Chondrocyte (in vitro differentiated cells): ENCODE measurements around the gene CPZ. TPM values are rescaled to one million over a fixed set of nuclear protein-coding genes. Genes with fewer than 3 reads are reported as not detected.

Experiments used
- DNase-seq: peaks from one replicate; pipeline ENCODE4 v3.0.0; 2021; ENCODE audit warnings: mixed read lengths, low spot score
- H3K27ac Mint-ChIP-seq: one replicate; pipeline ENCODE4 v1.8.0; 2021; ENCODE audit warnings: mild to moderate bottlenecking, moderate library complexity, mixed read lengths; ENCODE audit not compliant: unreplicated experiment
- H3K27me3 Mint-ChIP-seq: 2 replicates; pipeline ENCODE4 v1.8.0; 2021; ENCODE audit warnings: low read depth, mixed read lengths
- H3K36me3 Mint-ChIP-seq: 2 replicates; pipeline ENCODE4 v1.8.0; 2021; ENCODE audit warnings: low read depth, mixed read lengths
- H3K4me1 Mint-ChIP-seq: 2 replicates; pipeline ENCODE4 v1.8.0; 2021; ENCODE audit warnings: low read depth, mild to moderate bottlenecking, mixed read lengths
- H3K4me3 Mint-ChIP-seq: one replicate; pipeline ENCODE4 v1.8.0; 2021; ENCODE audit warnings: mild to moderate bottlenecking, moderate library complexity, mixed read lengths; ENCODE audit not compliant: unreplicated experiment
- H3K9me3 Mint-ChIP-seq: 2 replicates; pipeline ENCODE4 v1.8.0; 2021; ENCODE audit warnings: low read depth, mixed read lengths
- total RNA-seq: library from RNA; stranded (reverse); gene quantifications from 3 replicates; pipeline ENCODE4 v1.2.1, GENCODE V29; 2021
- TF ChIP-seq, protein P1 (sequence below): fragments of 200-600 bp; sonication (generic); IDR thresholded peaks from 2 replicates; pipeline ENCODE4 v1.5.0; 2021; ENCODE audit warnings: antibody characterized with exemption, mild to moderate bottlenecking, moderate library complexity

Gene CPZ
- total RNA-seq, 1 donor from 2014 or later: 9.5 TPM

GRCh38 chr4:8607603-8608481 lies 15.3 kb downstream of the CPZ start:
- DNase-seq: peak; percentile 65
- Mint-ChIP-seq H3K4me1 (no peaks in the 10 kb centered on the region), H3K9me3 (no peaks in the 10 kb centered on the region), H3K27me3 (peaks cover 14% of the 10 kb centered on the region), H3K36me3 (peaks cover 3% of the 10 kb centered on the region), H3K4me3 (no peak overlapping the region), H3K27ac (no peak overlapping the region)
- TF ChIP-seq, protein P1, sequence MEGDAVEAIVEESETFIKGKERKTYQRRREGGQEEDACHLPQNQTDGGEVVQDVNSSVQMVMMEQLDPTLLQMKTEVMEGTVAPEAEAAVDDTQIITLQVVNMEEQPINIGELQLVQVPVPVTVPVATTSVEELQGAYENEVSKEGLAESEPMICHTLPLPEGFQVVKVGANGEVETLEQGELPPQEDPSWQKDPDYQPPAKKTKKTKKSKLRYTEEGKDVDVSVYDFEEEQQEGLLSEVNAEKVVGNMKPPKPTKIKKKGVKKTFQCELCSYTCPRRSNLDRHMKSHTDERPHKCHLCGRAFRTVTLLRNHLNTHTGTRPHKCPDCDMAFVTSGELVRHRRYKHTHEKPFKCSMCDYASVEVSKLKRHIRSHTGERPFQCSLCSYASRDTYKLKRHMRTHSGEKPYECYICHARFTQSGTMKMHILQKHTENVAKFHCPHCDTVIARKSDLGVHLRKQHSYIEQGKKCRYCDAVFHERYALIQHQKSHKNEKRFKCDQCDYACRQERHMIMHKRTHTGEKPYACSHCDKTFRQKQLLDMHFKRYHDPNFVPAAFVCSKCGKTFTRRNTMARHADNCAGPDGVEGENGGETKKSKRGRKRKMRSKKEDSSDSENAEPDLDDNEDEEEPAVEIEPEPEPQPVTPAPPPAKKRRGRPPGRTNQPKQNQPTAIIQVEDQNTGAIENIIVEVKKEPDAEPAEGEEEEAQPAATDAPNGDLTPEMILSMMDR: peak; percentile 99

DNA sequence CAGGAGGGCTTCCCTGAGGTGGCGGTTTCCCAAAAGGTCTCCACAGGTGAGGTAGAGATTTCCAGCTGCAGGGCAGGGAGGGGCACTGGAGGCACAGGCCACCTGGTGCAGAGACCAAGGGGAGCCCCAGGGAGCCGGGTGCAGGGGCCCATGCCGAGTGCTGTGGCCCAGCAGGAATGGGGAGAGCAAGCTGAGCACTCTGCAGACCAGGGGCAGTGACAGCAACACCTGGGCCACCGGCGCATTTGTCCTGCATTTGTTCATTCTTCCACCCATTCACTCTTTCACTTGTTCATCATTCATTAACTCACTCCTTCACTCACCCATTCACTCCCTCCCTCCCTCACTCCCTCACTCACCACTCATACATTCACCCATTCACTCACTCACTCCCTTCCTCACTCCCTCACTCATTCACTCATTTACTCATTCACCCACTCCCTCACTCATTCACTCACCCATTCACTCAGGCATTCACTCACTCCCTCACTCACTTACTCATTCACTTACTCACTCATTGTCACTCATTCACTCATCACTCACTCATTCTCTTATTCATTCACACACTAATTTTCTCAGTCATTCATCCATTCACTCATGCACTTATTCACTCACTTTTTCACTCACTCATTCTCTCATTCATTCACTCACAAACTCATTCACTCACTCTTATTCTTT lies 16.3 kb downstream of the CPZ start:
- TF ChIP-seq, protein P1: no peak
- DNase-seq: peak; percentile 66
- Mint-ChIP-seq H3K4me3 (no peak overlapping the region), H3K4me1 (no peaks in the 10 kb centered on the region), H3K27ac (no peak overlapping the region), H3K36me3 (peaks cover 3% of the 10 kb centered on the region), H3K27me3 (peaks cover 14% of the 10 kb centered on the region), H3K9me3 (no peaks in the 10 kb centered on the region)

GRCh38 chr4:8609406-8609805 lies 16.8 kb downstream of the CPZ start:
- H3K9me3 Mint-ChIP-seq: no peaks in the 10 kb centered on the region
- TF ChIP-seq, protein P1: no peak

GRCh38 chr4:8609824-8610350 lies 17.3 kb downstream of the CPZ start:
- TF ChIP-seq, protein P1: no peak
- Mint-ChIP-seq H3K9me3 (no peaks in the 10 kb centered on the region), H3K4me1 (no peaks in the 10 kb centered on the region), H3K4me3 (no peak overlapping the region), H3K27ac (no peak overlapping the region), H3K27me3 (peaks cover 14% of the 10 kb centered on the region), H3K36me3 (peaks cover 3% of the 10 kb centered on the region)
- DNase-seq: peak; percentile 75

More at GRCh38 chr4:8609406-8609805, 16.8 kb downstream of the CPZ start:
- no peaks in the 10 kb centered on the region for H3K4me1 Mint-ChIP-seq
- H3K27ac Mint-ChIP-seq: no peak overlapping the region
- peaks cover 3% of the 10 kb centered on the region for H3K36me3 Mint-ChIP-seq
- DNase-seq: peak; percentile 78
- no peak overlapping the region for H3K4me3 Mint-ChIP-seq
- H3K27me3 Mint-ChIP-seq: peaks cover 14% of the 10 kb centered on the region
